Measurements from ENCODE around the gene JAZF1. TPM values are rescaled to one million over a fixed set of nuclear protein-coding genes. Genes with fewer than 3 reads are reported as not detected.

Gene JAZF1
- total and polyA plus RNA-seq, 2 of the 8 experiments (the other 6 are each of a cell fraction or from before 2014, with no cell fraction given): 2.6 to 21.8 TPM

- TF ChIP-seq SAP30 (IDR thresholded peaks at IDR 0.05; ENCODE audit: insufficient read depth, insufficient replicate concordance, low read length) (no peak), CHD2 (IDR thresholded peaks at IDR 0.05; ENCODE audit: low read length) (no peak), KDM5A (IDR thresholded peaks at IDR 0.05; ENCODE audit: low read length) (no peak), TAF1 (IDR thresholded peaks at IDR 0.05; ENCODE audit: low read depth, low read length) (no peak), ATF2 (IDR thresholded peaks at IDR 0.05; ENCODE audit: low read length) (no peak), SUZ12 (IDR thresholded peaks at IDR 0.05; ENCODE audit: low read length) (no peak), ASH2L (IDR thresholded peaks at IDR 0.05; ENCODE audit: low read length) (no peak), CBX5 (IDR thresholded peaks at IDR 0.05; ENCODE audit: low read depth, low read length) (no peak), SP2 (IDR thresholded peaks at IDR 0.05; ENCODE audit: low read length) (no peak), JUN (IDR thresholded peaks at IDR 0.05; ENCODE audit: low read depth, low read length) (no peak), RBBP5 (IDR thresholded peaks at IDR 0.05; ENCODE audit: borderline replicate concordance, low read depth, low read length) (no peak), MAX (IDR thresholded peaks at IDR 0.05) (no peak), BACH1 (IDR thresholded peaks at IDR 0.05; ENCODE audit: low read length) (no peak), SP1 (IDR thresholded peaks at IDR 0.05; ENCODE audit: low read depth, low read length) (no peak)
- Histone ChIP-seq H3K4me2 (ENCODE audit: insufficient read depth in 1 of 2, low read depth in 2 of 2, low read length in 2 of 2) (no peak overlapping the region), H3K4ac (replicated peaks; ENCODE audit: insufficient read length, low read depth, low read length) (no peak overlapping the region), H2AK5ac (ENCODE audit: low read depth, low read length) (no peak overlapping the region), H2BK12ac (ENCODE audit: low read depth, low read length) (no peak overlapping the region), H3K4me1 (replicated peaks in 1 of 4; ENCODE audit: control insufficient read depth in 3 of 4, insufficient read depth in 4 of 4, low read length in 3 of 4) (peaks cover 0 to 3% (median 2%) of the 10 kb centered on the region in 4 experiments; a peak in 4 of 7 replicates), H4K8ac (ENCODE audit: extremely low read depth, insufficient read depth, low read length) (no peak overlapping the region), H3K4me3 (ENCODE audit: extremely low read depth in 1 of 4, insufficient read depth in 2 of 4, low read depth in 3 of 4, low read length in 4 of 4) (no peak overlapping the region), H4K5ac (ENCODE audit: insufficient read length, low read depth, low read length) (no peak overlapping the region), H3K9ac (replicated peaks in 1 of 4; ENCODE audit: extremely low read depth in 1 of 4, low read depth in 3 of 4, low read length in 3 of 4) (no peak overlapping the region), H2BK15ac (ENCODE audit: low read length) (no peak overlapping the region), H3K23ac (ENCODE audit: insufficient read length) (no peak overlapping the region), H3K9me3 (ENCODE audit: insufficient read depth in 2 of 2, low read depth in 1 of 2, low read length in 1 of 2) (peaks cover 11% of the 10 kb centered on the region in 2 experiments), H3K18ac (ENCODE audit: extremely low read depth, low read length) (no peak overlapping the region), H3K23me2 (ENCODE audit: low read depth, low read length) (no peaks in the 10 kb centered on the region), H3K79me2 (ENCODE audit: control insufficient read depth in 1 of 2, insufficient read depth in 2 of 2, low read length in 2 of 2) (no peaks in the 10 kb centered on the region), H2BK120ac (replicated peaks; ENCODE audit: low read depth, low read length) (no peak overlapping the region), H2BK5ac (ENCODE audit: low read depth, low read length) (no peak overlapping the region), H3K27me3 (replicated peaks in 1 of 4; ENCODE audit: control insufficient read depth in 3 of 4, extremely low read depth in 1 of 4, insufficient read depth in 3 of 4, low read length in 3 of 4) (no peaks in the 10 kb centered on the region), H2BK20ac (ENCODE audit: low read length) (no peak overlapping the region), H3K79me1 (ENCODE audit: low read depth, low read length) (no peaks in the 10 kb centered on the region), H3K36me3 (ENCODE audit: control insufficient read depth in 2 of 4, insufficient read depth in 4 of 4, low read length in 3 of 4) (no peaks in the 10 kb centered on the region), H4K91ac (replicated peaks; ENCODE audit: insufficient read length, low read length) (no peak overlapping the region), H3K56ac (replicated peaks; ENCODE audit: insufficient read length, low read depth, low read length) (no peak overlapping the region), H2AFZ (ENCODE audit: low read length) (no peak overlapping the region), H3K14ac (ENCODE audit: insufficient read length) (no peak overlapping the region), H3K27ac (ENCODE audit: low read depth, low read length) (no peak overlapping the region), H4K20me1 (replicated peaks in 1 of 2; ENCODE audit: control insufficient read depth in 1 of 2, insufficient read depth in 2 of 2, low read length in 2 of 2) (no peaks in the 10 kb centered on the region)
- WGBS, 2 experiments (ENCODE audit: extremely low coverage in 1 of 2, insufficient coverage in 1 of 2, insufficient read length in 1 of 2, insufficient replicate concordance in 2 of 2, low coverage in 1 of 2, low lambda C conversion rate in 2 of 2, missing lambda C conversion rate in 1 of 2): 83% methylated on average over 7 of the region's 7 CpGs; no CpG with 5 or more reads in 1 of the 2 experiments
- CTCF ChIA-PET (ENCODE audit: partially characterized antibody): interaction anchor here (1.2 to 2.4 kb wide), 4 partner anchors 57 to 822 kb away, joined by 3 to 7 read pairs (median 4); no protein-coding TSS in a partner anchor
- POLR2A ChIA-PET (ENCODE audit: partially characterized antibody): no interaction called here
- FAIRE-seq (no peak), DNase-seq (ENCODE audit: low read depth in 1 of 2, low spot score in 2 of 2) (no peak)
These were observed 162.6 kb downstream of the JAZF1 start for GRCh38 chr7:28018020-28018419.

Data from H1 (cell line).